ENCODE measurements around the gene TIMMDC1.

- TF ChIP-seq, protein P1, sequence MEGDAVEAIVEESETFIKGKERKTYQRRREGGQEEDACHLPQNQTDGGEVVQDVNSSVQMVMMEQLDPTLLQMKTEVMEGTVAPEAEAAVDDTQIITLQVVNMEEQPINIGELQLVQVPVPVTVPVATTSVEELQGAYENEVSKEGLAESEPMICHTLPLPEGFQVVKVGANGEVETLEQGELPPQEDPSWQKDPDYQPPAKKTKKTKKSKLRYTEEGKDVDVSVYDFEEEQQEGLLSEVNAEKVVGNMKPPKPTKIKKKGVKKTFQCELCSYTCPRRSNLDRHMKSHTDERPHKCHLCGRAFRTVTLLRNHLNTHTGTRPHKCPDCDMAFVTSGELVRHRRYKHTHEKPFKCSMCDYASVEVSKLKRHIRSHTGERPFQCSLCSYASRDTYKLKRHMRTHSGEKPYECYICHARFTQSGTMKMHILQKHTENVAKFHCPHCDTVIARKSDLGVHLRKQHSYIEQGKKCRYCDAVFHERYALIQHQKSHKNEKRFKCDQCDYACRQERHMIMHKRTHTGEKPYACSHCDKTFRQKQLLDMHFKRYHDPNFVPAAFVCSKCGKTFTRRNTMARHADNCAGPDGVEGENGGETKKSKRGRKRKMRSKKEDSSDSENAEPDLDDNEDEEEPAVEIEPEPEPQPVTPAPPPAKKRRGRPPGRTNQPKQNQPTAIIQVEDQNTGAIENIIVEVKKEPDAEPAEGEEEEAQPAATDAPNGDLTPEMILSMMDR (IDR thresholded peaks at IDR 0.05 in 4 of 5, conservative IDR thresholded peaks at IDR 0.05 in 1 of 5) = no peak
- no peak for TF ChIP-seq POLR2A (IDR thresholded peaks at IDR 0.05)
These were observed 2.6 kb downstream of the TIMMDC1 start for GRCh38 chr3:119500901-119501300.

Data from gastrocnemius medialis (tissue), 4 donors.